ENCODE measurements around the gene CCDC60.
"Not testable (repeated sequence)": the region's sequence is repeated elsewhere in the genome, so short reads cannot be mapped to it uniquely, and the experiment has no call there.

Gene CCDC60

DNA sequence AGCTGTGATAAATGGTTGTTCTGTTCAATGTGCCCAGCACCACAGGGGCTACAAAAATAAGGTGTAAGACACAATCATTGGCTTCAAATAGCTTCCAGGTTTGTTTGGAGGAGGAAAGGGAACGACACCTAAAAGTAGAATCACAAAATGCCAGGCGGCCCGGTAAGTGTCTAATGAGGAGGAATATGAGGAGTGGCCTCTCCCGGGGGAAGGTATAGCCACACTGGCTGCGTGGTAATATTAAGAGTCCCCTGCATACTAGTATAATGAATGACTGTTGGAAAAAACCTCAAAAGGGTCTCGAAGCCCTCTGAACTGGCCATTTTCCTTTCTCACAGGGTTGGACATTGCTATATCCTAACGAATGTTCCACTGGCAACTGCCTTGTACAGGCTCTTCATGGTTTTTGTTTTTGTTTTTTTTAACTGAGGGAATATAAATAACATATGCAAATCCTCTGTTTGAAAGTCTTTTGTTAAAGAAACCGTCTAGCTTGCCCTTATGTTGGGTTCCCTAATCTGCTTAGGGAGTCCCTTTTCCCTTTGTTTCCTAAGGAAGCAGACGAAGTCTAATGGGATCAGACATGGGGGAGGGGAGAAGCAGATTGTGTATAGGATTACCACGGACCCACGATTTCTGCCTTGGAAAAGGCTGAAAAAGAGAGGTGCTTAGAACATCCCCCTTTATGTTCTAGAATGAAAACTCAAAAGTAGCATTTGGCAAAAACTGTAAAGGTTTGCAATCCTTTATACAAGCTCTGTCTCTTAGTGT is 4.2 kb downstream of the CCDC60 start:
- DNase-seq (ENCODE audit: low read depth, low spot score), result no peak

DNA sequence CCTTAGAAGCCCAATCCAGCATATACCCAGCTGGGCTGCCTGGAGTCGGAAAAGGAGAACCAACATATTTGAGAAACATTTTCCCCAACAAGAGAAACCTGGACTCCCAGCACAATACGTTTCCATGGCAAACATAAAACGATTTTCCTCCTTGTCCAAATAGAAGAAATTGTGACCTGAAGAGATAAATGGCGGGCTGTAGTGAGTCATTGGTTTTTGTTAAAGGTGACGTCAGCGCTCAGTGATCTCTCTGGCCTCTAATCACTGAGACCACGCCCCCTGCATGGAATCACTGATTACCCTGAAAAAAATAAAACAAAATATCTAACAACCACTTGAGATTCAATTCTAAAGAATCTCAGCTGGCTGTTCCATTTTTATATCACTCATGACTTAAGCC is 6.0 kb downstream of the CCDC60 start:
- no peak for DNase-seq (ENCODE audit: low read depth, low spot score)

GRCh38 chr12:119341020-119341419 is 6.5 kb downstream of the CCDC60 start:
- DNase-seq (ENCODE audit: low read depth, low spot score), result no peak

DNA sequence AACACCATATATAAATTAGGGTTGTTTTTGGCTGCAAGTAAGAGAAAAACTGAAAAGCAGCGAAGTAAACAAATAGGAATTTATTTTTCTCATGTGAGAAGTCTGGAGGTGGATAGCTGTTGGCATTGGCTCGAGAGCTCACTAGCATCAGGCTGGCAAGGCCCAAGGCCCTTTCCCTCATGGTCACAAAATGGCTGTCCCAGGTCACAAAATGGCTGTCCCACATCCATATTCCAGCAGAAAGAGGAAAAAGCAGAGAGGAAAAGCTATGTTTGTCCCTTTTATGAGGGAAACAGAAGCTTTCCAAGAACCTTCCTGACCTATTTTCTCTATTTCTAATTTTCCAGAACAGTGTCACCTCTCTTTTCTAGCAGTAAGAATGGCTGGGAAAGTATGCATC is 7.5 kb downstream of the CCDC60 start:
- no peak for DNase-seq (ENCODE audit: low read depth, low spot score)

DNA sequence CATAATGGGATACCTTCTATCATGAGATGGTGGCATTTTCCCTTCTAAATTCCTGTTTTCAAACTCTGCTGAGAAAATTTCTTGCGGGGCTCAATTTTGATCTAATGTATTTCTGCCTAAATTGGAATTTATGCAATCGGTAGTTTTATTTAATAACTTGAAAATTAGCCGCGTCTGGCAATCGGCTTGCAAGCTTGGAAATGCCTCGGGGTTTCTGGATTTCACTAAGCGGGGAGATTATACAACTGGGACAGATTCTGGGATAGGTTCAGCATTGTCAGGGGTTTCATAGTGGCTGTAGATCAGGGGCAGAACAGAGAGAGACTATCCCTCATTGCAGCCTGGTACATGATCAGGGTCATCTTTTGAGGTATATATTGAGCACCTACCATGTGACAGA is 8.6 kb downstream of the CCDC60 start:
- DNase-seq (ENCODE audit: low read depth, low spot score), result no peak

DNA sequence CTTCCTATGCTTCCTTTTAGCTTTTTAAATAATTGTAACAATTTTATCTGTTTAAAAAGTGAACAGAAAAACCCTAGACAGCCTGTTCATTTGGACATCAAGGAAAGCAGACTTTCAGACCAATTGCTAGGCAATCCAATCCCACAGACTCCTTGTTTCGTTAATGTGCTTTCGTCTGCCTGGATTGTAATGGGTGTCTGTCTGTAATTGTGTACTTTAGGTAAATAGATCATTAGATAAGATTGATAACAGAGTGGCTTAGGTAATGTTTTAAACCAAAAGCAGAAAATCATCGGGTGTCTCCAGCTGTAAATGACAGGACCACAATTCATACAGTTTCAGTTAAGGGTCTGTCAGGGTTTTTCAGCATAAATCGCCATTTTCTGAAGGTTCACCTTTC is 19.6 kb downstream of the CCDC60 start:
- DNase-seq (ENCODE audit: low read depth, low spot score), result no peak

GRCh38 chr12:119360366-119360765 is 25.8 kb downstream of the CCDC60 start:
- not testable (repeated sequence) for DNase-seq (ENCODE audit: low read depth, low spot score)

DNA sequence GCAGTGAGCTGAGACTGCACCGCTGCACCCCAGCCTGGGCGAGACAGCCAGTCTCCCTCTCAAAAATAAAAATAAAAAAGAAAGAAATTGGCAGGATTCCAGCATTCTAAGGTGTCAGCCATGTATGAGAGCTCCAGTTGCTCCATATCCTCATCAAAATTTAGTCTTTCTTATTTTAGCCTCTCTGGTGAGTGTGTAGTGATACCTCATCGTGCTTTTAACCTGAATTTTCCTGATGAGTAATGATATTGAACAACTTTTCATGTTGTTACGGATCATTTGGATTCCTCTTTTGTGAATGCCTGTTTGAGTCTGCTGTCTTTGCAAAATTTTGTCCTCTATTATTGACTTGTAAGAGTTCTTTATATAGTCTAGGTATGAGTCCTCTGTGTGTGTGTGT is 28.5 kb downstream of the CCDC60 start:
- DNase-seq (ENCODE audit: low read depth, low spot score), result no peak

DNA sequence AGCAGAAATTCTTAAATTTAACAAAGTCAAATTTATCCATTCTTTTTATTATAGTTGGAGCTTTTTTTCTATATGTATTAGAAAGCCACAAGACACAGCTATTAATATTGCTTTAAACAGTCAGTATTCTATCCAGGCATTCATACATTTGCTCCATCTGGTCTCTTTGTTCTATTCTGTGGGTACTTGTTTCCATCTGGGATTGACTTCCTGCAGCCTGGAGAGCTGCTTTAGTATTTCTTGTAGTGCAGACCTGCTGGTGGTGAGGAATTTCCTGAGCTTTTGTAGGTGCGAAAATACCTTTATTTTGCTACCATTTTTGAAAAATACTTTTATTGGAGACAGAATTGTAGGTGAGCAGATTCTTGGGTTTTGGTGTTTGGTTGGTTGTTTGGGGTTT is 29.0 kb downstream of the CCDC60 start:
- no peak for DNase-seq (ENCODE audit: low read depth, low spot score)

- no peak for DNase-seq (ENCODE audit: low read depth, low spot score)
Observed at GRCh38 chr12:119365451-119365850, 30.9 kb downstream of the CCDC60 start.

- DNase-seq (ENCODE audit: low read depth, low spot score), result no peak
Observed at GRCh38 chr12:119366007-119366406, 31.5 kb downstream of the CCDC60 start.

GRCh38 chr12:119369161-119369560 is 34.6 kb downstream of the CCDC60 start:
- DNase-seq (ENCODE audit: low read depth, low spot score), result no peak

GRCh38 chr12:119369907-119370546 is 35.5 kb downstream of the CCDC60 start:
- DNase-seq (ENCODE audit: low read depth, low spot score), result no peak

- DNase-seq (ENCODE audit: low read depth, low spot score), result no peak
Observed at GRCh38 chr12:119372540-119372939, 38.0 kb downstream of the CCDC60 start.

- DNase-seq (ENCODE audit: low read depth, low spot score), result no peak
Observed at GRCh38 chr12:119373001-119373400, 38.5 kb downstream of the CCDC60 start.

GRCh38 chr12:119373666-119374065 is 39.1 kb downstream of the CCDC60 start:
- DNase-seq (ENCODE audit: low read depth, low spot score), result no peak

DNA sequence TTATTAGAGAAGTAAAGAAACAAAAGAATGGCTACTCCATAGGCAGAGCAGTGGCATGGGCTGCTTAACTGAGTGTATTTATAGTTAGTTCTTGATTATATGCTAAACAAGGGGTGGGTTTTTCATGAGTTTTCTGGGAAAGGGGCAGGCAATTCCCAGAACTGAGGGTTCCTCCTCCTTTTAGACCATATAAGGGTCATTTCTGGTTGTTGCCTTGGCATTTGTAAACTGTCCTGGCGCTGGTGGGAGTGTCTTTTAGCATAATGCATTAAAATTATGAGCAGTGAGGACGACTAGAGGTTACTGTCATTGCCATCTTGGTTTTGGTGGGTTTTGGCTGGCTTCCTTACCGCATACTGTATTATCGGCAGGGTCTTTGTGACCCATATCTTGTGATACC is 40.1 kb downstream of the CCDC60 start:
- no peak for DNase-seq (ENCODE audit: low read depth, low spot score)

GRCh38 chr12:119375075-119375882 is 40.8 kb downstream of the CCDC60 start:
- DNase-seq (ENCODE audit: low read depth, low spot score), result no peak

GRCh38 chr12:119375883-119376190 is 41.3 kb downstream of the CCDC60 start:
- DNase-seq (ENCODE audit: low read depth, low spot score), result no peak

- DNase-seq (ENCODE audit: low read depth, low spot score), result no peak
Observed at GRCh38 chr12:119378903-119379302, 44.4 kb downstream of the CCDC60 start.

GRCh38 chr12:119381471-119382235 is 47.1 kb downstream of the CCDC60 start:
- no peak for DNase-seq (ENCODE audit: low read depth, low spot score)

DNA sequence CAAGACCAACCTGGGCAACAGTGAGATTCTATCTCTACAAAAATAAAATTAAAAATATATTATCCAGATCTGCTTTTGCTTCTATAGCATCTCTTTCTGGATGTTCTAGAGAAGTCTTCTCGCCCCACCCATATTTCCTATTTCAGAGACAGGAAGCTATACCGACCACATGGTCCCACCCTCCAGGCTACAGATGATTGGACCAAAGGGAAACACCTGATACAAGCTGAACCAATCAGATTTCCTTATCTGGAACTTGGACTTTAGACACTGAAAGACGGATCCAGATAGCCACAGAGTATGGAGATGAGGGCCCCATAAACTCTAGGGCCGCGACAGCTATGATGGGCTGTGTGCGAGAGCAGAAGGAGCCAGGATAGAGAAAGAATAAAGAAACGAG is 48.7 kb downstream of the CCDC60 start:
- DNase-seq (ENCODE audit: low read depth, low spot score), result no peak
